ENCODE results near the gene POLR2C. TPM values are rescaled to one million over a fixed set of nuclear protein-coding genes. Genes with fewer than 3 reads are reported as not detected.

POLR2C gene
- total and polyA plus RNA-seq, 2 of the 13 experiments (the other 11 are each of a cell fraction or from before 2014, with no cell fraction given): 104 to 216 TPM

DNA sequence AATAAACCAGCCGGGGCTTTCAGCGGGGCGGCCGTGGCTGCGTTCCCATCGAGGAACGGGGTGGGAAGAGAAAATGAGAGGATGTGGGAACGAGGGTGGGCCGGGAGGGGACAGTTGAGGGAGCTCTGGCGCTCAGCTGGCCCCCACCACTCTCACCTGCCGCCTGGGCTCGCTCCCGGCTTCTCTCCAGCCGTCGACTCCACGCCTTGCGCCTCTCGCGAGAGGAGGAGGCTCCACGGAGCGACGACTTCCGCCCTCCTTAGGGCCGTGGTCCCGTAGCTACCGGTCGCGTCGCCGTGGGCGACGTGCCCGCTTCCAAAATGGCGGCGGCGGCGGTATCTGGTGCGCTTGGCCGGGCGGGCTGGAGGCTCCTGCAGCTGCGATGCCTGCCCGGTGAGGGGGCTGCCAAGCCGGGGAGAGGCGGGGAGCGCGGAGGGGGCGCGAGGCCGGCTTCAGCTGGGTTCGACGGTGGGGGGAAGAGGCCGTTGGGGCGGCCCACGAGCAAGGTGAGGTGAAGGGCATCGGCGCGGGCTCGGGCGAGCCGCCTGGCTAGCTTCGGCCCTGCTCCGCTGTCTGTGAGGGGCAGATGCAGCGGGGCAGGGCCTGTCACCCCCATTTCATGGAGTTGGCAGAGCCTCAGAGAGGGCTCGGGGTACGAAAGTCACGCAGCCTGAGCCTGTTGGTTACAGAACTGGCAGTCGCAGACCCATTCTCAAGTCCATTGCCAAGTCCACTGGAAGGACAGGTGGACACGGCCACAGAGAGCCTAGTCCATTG, 15.1 kb upstream of the POLR2C start, which contains the start of the genes CIAPIN1 and COQ9 (continued):
- TF ChIP-seq, protein P1, sequence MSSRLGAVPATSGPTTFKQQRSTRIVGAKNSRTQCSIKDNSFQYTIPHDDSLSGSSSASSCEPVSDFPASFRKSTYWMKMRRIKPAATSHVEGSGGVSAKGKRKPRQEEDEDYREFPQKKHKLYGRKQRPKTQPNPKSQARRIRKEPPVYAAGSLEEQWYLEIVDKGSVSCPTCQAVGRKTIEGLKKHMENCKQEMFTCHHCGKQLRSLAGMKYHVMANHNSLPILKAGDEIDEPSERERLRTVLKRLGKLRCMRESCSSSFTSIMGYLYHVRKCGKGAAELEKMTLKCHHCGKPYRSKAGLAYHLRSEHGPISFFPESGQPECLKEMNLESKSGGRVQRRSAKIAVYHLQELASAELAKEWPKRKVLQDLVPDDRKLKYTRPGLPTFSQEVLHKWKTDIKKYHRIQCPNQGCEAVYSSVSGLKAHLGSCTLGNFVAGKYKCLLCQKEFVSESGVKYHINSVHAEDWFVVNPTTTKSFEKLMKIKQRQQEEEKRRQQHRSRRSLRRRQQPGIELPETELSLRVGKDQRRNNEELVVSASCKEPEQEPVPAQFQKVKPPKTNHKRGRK (CRISPR knock-in tag; IDR thresholded peaks at IDR 0.05): no peak
- TF ChIP-seq, protein P2, sequence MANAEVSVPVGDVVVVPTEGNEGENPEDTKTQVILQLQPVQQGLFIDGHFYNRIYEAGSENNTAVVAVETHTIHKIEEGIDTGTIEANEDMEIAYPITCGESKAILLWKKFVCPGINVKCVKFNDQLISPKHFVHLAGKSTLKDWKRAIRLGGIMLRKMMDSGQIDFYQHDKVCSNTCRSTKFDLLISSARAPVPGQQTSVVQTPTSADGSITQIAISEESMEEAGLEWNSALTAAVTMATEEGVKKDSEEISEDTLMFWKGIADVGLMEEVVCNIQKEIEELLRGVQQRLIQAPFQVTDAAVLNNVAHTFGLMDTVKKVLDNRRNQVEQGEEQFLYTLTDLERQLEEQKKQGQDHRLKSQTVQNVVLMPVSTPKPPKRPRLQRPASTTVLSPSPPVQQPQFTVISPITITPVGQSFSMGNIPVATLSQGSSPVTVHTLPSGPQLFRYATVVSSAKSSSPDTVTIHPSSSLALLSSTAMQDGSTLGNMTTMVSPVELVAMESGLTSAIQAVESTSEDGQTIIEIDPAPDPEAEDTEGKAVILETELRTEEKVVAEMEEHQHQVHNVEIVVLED (CRISPR knock-in tag; IDR thresholded peaks at IDR 0.05; ENCODE audit: borderline replicate concordance): peak; percentile 99
- peak; percentile 54; the same call in 1 of the 2 replicates for TF ChIP-seq PAX8 (CRISPR knock-in tag; IDR thresholded peaks at IDR 0.05; ENCODE audit: borderline replicate concordance)
- peak; percentile 92 for TF ChIP-seq POGZ (CRISPR knock-in tag; IDR thresholded peaks at IDR 0.05)
- TF ChIP-seq, protein P3, sequence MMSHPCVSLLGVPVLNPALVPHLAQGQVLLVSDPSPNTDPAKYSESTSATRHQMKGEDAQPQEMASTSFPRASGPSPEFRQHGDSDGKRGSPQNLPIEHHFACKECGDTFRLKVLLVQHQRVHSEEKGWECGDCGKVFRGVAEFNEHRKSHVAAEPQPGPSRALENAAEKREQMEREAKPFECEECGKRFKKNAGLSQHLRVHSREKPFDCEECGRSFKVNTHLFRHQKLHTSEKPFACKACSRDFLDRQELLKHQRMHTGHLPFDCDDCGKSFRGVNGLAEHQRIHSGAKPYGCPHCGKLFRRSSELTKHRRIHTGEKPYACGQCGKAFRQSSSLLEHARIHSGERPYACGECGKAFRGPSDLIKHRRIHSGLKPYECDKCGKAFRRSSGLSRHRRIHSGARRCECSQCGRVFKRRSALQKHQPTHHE (CRISPR knock-in tag; IDR thresholded peaks at IDR 0.05; ENCODE audit: borderline replicate concordance): peak; percentile 63; the same call in 1 of the 2 replicates
- TF ChIP-seq RXRB (CRISPR knock-in tag; IDR thresholded peaks at IDR 0.05; ENCODE audit: borderline replicate concordance): peak; percentile 81
- peak; percentile 98 for TF ChIP-seq ZNF235 (CRISPR knock-in tag; IDR thresholded peaks at IDR 0.05; ENCODE audit: borderline replicate concordance)
- peak; percentile 89 for TF ChIP-seq SALL1 (CRISPR knock-in tag; IDR thresholded peaks at IDR 0.05)
- TF ChIP-seq KDM5B (CRISPR knock-in tag; IDR thresholded peaks at IDR 0.05; ENCODE audit: borderline replicate concordance): peak; percentile 99
- TF ChIP-seq HDAC6 (IDR thresholded peaks at IDR 0.05; ENCODE audit: low read depth, low read length): no peak
- 0 out of 2 replicates have a peak, but pooled peaks have one; percentile 43 for TF ChIP-seq SMAD9 (CRISPR knock-in tag; IDR thresholded peaks at IDR 0.05)
- no peak for TF ChIP-seq ZNF468 (CRISPR knock-in tag; IDR thresholded peaks at IDR 0.05)
- TF ChIP-seq, protein P4, sequence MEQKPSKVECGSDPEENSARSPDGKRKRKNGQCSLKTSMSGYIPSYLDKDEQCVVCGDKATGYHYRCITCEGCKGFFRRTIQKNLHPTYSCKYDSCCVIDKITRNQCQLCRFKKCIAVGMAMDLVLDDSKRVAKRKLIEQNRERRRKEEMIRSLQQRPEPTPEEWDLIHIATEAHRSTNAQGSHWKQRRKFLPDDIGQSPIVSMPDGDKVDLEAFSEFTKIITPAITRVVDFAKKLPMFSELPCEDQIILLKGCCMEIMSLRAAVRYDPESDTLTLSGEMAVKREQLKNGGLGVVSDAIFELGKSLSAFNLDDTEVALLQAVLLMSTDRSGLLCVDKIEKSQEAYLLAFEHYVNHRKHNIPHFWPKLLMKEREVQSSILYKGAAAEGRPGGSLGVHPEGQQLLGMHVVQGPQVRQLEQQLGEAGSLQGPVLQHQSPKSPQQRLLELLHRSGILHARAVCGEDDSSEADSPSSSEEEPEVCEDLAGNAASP (CRISPR knock-in tag; IDR thresholded peaks at IDR 0.05; ENCODE audit: borderline replicate concordance): peak; percentile 78
- TF ChIP-seq BHLHE40 (IDR thresholded peaks at IDR 0.05; ENCODE audit: low read length): no peak
- TF ChIP-seq, protein P5, sequence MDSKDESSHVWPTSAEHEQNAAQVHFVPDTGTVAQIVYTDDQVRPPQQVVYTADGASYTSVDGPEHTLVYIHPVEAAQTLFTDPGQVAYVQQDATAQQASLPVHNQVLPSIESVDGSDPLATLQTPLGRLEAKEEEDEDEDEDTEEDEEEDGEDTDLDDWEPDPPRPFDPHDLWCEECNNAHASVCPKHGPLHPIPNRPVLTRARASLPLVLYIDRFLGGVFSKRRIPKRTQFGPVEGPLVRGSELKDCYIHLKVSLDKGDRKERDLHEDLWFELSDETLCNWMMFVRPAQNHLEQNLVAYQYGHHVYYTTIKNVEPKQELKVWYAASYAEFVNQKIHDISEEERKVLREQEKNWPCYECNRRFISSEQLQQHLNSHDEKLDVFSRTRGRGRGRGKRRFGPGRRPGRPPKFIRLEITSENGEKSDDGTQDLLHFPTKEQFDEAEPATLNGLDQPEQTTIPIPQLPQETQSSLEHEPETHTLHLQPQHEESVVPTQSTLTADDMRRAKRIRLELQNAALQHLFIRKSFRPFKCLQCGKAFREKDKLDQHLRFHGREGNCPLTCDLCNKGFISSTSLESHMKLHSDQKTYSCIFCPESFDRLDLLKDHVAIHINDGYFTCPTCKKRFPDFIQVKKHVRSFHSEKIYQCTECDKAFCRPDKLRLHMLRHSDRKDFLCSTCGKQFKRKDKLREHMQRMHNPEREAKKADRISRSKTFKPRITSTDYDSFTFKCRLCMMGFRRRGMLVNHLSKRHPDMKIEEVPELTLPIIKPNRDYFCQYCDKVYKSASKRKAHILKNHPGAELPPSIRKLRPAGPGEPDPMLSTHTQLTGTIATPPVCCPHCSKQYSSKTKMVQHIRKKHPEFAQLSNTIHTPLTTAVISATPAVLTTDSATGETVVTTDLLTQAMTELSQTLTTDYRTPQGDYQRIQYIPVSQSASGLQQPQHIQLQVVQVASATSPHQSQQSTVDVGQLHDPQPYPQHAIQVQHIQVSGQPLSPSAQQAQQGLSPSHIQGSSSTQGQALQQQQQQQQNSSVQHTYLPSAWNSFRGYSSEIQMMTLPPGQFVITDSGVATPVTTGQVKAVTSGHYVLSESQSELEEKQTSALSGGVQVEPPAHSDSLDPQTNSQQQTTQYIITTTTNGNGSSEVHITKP (CRISPR knock-in tag; IDR thresholded peaks at IDR 0.05; ENCODE audit: low read depth): no peak
- peak; percentile 76 for TF ChIP-seq ZNF441 (CRISPR knock-in tag; IDR thresholded peaks at IDR 0.05; ENCODE audit: borderline replicate concordance)
- peak; percentile 85; the same call in 1 of the 2 replicates for TF ChIP-seq ZBTB8A (CRISPR knock-in tag; IDR thresholded peaks at IDR 0.05; ENCODE audit: borderline replicate concordance, low read depth)
- TF ChIP-seq SRSF9 (IDR thresholded peaks at IDR 0.05; ENCODE audit: borderline replicate concordance, insufficient read depth, low read depth, low read length, poor library complexity, severe bottlenecking): no peak
